Activated naive CD8-positive, alpha-beta T cell treated with anti-CD3 and anti-CD28 coated beads, Interleukin-2, amount 50 U/mL, for 16 hours (primary cell): ENCODE data around the gene DAD1.
"Not testable (repeated sequence)": the region's sequence is repeated elsewhere in the genome, so short reads cannot be mapped to it uniquely, and the experiment has no call there.

Source experiments
- DNase-seq: peaks from one replicate; pipeline ENCODE4 v3.0.0-alpha.2; 2020; ENCODE audit warnings: low read depth, low spot score

DAD1 gene

DNA sequence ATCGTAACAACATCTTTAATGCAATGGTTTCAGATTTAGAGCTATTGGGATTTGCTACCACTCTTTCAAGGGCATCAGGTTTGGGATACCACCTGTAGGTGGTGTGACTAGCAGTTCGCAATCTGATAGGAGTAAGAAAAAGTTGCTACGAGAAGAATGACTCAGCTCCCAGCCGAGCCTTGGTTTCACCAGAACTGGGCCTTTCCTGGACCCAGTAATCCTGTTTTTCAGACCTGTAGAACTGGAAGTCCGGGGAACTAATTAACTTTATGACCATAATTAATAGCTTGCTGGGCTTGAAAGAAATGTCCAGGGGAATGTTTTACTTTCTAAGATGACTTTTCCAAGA lies 9.8 kb upstream of the DAD1 start:
- no peak for DNase-seq

DNA sequence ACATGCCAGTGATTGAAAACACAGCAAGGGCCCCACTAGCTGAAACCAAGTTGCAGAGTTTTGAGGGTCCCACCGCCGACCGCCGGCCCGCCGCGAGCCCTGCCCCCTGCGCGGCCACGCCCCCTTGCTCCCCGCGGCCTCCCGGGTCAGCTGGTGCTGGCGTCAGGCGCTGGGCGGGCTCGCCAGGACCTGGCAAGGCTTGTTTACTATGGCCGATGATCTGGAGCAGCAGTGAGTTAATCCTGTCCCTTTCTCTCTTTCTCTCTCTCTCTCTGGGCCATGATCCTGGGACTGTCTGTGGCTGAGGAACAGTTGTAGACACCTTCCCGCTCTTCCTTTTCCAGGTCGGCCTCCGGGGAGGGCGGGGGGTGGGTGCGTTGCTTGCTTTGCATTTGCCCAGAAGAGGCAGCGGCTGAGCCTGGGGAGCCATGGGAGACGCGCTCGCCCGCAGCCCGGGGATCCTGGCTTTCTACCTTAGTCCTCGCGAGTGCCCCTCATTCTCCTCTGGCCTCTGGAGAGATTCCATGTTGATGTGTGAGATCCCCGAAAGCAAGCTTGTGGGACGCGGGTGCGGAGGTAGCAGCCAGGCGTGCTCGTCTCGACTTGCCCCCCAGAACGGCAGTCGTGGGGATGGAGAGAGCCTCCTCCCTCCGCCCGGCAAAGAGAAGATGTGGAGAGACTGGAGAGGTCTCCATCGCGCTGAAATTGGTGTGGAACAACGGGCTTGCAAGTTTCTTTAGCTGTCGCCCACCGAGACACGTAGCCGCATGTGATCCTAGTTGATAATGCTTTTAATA lies 9.3 kb upstream of the DAD1 start, which contains the start of gene ABHD4:
Gene ABHD4, plus strand, starts transcription at position 202 of the 797 bp plus-strand sequence. Its CDS starts 7 bp downstream, at position 209.
- DNase-seq = no peak

DNA sequence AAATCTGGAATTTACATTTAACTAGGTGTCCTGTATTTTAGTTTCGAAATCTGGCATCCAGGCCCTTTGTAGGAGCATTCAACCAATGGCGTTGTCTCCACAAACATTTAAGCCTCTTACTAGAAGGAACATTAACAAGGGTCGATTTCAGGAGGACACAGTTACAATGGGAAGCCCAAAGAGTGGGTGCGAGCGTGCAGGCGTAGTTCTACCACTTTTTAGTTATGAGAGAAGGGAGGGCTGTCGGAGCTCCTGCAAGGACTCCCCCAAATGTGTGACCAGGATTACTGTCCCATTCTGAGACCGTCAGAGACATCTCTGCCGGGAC lies 8.7 kb upstream of the DAD1 start:
- no peak for DNase-seq

DNA sequence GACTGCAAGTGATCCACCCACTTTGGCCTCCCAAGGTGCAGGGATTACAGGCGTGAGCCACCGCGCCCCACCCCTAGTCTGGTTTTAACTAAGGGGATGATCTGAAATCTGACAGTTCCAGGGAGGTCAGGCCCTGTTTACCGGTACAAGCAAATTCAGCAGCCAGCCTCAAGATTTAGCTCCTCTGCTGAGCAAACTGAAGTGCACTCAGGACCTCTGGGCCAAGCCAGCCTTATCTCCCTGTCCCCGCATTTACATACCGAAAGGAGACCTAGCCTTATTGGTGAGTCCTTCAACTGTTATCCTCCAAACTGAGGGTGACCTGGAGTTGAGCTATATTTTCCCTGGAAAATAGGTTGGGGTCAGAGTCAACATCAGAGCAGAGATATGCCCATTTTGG lies 8.2 kb upstream of the DAD1 start:
- no peak for DNase-seq

DNA sequence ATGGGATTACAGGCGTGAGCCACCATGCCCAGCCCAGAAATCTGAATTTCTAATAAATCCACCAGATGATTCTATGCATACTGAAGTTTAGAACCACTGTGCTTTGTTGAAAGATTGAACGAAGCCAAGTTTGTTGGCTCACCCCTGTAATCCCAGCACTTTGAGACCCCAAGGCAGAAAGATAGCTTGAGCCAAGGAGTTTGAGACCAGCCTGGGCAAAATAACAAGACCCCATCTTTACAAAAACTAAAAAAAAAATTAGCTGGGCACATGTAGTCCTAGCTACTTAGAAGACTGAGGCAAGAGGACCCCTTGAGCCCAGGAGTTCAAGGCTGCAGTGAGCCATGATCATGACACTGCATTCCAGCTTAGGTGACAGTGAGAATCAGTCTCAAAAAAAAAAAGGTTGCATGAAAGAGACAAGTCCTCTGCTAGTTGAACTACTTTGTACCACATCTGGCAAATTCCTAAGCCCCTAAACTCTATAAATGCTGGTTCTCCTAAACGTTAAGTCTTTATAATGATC lies 7.4 kb upstream of the DAD1 start:
- DNase-seq = no peak

DNA sequence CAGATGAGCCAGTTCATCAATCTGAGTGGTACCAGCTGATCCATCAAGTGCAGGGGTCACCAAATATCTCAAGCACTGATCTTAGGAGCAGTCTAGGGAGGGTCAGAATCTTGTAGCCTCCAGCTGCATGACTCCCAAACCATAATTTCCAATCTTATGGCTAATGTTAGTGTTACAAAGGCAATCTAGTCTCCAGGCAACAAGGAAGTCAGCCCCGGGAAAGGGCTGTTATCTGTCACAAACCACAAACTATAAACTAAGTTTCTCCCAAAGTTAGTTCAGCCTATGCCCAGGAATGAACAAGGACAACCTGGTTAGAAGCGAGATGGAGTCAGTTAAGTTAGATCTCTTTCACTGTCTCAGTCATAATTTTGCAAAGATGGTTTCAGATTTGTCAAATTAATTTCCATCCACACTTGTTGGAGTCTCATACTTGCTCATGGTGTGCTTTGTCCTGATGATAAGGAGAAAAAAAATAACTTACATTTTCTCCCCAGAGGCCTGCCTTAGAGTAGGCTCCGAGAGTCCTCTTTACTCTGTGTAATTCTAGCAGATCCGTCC lies 5.2 kb upstream of the DAD1 start:
- no peak for DNase-seq

DNA sequence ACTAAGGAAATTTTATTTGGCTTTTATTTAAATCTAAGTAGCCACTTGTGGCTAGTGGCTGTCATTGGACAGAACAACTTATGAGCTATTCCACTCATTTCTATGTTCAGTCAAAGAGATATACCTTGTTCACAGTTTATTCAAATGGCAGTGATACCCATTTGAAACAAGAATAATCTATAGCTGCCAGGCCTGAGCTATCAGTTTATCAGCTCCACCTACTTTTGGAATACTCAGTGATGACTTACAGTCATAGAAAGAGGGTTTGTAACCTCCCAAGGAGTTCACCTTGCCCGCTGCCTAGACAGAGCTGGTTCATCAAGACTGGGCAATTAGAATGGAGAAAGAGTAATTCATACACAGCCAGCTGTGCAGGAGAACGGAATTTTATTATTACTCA lies 4.6 kb upstream of the DAD1 start:
- DNase-seq = no peak

DNA sequence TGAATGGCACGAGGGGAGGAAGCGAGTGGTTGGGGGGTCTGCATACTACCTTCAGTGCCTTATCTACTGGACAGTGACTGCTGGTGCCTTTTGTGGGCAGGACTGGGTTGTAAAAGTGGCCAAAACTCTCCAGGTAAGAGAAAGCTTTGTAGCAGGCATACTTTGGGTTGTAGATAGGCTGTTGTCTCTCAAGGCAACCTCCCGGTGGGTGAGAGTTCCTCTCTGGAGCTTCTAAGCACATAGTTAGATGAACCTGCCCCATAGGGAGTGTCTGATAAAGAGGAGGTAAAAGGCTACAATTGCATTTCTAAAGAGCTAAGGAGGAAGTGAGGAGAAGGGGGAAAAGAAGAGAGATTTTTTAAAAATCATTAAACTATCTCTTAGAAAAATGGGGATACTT lies 4.2 kb upstream of the DAD1 start:
- DNase-seq = no peak

DNA sequence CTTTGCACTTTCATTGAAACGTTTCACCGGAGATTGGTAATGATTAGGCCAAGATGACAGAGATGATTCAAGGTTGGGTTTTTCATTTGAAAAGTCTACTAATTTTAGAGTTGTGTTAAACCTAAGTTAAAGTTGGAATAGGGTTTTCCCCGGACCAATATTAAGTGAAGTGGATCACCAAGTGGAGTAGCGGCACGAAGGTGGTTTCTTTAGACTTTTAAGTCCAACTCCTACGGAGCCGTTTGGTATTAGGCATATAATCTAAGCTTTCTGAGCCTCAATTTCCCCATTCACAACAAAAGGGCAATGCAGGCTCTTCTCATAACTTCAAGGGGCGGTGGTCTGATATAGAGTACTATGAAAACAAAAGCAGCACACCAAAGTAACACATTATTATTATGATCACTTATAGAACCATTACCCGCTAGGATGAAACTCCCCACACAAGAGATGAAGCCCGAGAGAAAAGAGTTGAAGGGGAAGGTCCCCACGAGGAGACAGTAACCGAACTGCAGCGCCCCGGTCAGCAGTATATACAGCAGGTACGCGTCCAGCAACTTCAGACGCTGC lies 413 bp downstream of the DAD1 start:
- no peak for DNase-seq

DNA sequence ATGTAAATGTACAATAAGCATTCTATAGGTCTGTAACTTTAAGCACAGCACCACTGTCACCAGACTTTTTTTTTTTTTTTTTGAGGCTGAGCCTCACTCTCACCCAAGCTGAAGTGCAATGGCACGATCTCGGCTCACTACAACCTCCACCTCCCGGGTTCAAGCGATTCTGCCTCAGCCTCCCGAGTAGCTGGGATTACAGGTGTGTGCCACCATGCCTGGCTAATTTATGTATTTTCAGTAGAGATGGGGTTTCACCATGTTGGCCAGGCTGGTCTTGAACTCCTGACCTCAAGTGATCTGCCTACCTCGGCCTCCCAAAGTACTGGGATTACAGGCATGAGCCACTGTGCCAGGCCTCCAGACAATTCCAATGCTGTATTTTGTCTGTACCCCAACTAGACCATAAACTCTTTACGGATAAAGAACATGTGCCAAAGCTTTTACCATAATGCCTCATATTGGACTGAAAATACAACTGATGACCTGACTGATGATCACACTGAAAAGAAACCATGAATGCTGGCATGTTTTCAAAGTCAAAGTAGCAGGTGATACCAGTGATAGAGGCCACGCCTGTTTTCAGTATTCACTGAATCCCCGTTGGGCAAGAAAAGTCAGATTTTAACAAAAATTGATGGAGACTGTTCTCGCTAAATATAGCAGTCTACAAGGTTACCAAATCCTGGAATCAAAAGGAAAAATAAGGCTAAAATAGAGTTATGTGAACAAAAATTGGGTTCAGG lies 1.2 kb downstream of the DAD1 start:
- not testable (repeated sequence) for DNase-seq

DNA sequence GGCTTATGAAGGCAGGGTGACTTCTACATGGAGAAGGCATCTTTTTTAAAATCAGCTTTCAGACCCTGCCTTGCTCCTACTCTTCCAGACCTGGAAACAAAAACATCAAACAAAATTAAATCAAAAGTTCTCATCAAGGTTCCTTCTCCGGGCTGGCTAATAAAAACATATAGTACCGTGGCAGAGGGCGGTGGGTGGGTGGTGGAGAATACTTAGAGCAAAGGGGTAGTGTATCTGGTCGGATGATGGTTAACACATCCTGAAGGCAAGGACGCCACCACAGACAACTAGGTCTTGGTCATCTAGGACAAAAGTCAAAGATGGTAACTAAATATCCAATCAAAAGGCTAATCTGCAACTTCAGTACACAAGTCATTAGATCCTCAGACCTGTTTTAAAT lies 1.8 kb downstream of the DAD1 start:
- no peak for DNase-seq

DNA sequence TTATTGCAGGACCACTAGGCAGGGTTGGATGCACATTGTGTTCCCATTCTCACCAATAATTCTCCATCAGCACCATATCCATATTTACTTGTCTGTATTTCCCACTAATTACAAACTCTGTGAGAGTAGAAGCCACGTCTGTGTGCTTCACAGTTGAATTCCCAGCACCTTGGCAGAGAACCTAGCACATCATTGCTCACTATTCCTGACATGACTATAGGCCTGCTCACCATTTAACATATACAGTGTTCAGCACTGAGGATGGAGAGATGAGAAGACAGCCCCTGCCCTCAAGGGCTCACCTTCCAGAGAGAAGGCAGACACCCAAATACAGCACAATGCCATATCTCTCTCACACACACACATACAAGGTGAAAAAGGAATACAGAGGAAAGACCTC lies 5.0 kb downstream of the DAD1 start:
- no peak for DNase-seq

DNA sequence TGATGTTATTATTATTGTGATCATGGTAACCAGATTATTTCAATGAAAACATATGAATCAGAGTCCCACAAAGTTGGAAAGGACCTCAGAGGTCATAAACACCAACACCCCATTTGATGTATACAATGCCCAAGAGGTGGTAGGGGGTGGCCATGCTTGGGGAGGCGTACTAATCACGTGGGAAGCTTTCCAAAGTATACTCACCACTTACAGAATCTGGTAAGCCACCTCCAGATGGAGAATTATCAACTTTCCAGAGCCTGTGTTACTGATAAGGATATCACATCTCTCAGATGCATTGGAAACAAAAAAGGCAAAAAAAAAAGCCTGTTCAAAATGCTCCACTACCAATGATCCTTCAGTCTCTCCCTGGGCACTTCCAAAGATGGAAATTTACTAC lies 8.4 kb downstream of the DAD1 start:
- no peak for DNase-seq

DNA sequence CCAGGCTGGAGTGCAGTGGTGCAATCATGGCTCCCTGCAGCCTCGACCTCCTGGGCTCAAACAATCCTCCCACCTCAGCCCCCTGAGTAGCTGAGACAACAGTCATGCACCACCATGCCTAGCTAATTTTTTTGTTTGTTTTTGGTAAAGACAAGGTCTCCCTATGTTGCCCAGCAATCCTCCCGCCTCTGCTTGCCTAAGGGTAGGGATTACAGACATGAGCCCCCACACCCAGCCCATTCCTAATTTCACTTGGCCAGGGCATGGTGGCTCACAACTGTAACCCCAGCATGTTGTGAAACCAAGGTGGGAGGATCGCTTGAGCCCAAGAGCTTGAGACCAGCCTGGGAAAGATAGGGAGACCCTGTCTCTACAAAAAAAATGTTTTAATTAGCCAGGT lies 9.1 kb downstream of the DAD1 start:
- no peak for DNase-seq

DNA sequence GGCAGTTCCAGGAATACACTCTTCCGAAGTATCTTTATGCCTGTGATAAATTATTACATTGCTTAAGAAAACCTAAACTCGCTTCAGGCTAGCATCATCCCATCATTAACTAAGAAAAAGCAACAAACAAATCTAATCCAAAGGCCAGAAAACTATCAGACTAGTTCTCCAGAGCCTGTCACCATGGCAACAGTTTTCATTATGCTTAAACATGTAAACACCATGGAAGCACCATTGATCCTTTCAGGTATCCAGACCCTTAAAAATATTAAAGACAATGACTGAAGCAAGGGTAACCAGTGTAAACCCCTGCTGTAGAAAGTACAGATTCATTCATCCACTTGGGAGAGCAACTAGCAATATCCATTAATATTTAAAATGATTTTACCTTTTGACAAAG lies 9.8 kb downstream of the DAD1 start:
- DNase-seq = no peak

DNA sequence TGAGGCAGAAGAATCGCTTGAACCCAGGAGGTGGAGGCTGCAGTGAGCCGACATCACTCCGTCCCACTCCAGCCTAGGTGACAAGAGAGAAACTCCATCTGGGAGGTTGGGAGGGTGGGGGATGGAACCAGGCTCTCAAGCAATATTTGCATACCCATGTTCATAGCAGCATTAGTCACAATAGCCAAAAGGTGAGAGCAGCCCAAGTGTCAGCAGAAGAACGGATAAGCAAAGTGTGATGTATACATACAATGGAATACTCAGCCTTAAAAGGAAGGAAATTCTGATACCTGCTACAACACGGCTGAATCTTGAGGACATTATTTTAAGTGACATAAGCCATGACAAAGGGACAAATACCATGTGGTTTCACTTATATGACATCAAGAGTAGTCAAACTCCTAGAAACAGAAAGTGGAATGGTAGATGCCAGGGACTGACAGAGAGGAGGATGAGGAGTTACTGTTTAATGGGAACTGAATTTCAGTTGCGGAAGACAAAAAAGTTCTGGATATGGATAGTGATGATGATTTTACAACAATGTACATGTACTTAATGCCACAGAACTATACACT lies 11.6 kb downstream of the DAD1 start:
- no peak for DNase-seq

DNA sequence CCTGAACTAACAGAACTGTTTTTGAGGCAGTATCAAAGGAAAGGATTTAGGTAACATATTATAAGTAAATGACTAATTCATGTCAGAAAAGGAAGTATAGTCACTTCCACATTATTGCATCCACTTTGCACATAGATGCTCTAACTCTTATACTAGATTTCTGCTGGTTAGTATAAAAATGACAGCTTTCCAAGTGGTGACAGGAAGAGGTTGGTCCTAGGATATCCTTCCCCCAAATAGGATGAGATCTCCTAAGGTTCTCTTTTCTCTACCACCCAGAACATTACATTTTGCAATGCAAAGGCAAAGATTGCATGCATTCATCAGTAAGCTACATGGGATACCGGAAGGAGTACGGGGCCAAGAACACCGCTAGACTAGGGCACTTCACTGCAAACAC lies 15.2 kb downstream of the DAD1 start:
- DNase-seq = no peak

DNA sequence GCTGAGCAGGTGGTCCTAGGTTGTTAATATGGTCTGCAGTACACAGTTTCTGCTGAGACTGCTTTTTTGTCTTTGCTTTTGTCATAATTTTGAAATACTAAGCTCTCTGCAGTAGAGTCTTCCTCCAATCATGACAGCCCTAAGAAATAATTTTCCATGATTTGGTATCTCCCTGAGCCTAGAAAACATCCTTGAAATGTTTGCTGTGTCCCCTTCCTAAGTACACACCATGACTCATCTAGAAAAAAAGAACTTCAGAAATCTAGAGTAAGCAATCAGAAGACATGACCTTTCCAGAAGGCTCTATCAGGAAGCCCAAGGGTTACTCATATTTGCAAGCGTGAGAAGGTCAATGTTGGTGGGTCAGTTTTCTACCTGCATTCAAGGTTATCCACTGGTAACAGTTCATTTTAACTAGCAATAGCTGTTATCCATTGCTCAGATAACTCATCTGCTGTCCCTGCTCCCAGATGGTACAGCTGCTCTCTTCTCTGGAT lies 16.4 kb downstream of the DAD1 start:
- DNase-seq = no peak

DNA sequence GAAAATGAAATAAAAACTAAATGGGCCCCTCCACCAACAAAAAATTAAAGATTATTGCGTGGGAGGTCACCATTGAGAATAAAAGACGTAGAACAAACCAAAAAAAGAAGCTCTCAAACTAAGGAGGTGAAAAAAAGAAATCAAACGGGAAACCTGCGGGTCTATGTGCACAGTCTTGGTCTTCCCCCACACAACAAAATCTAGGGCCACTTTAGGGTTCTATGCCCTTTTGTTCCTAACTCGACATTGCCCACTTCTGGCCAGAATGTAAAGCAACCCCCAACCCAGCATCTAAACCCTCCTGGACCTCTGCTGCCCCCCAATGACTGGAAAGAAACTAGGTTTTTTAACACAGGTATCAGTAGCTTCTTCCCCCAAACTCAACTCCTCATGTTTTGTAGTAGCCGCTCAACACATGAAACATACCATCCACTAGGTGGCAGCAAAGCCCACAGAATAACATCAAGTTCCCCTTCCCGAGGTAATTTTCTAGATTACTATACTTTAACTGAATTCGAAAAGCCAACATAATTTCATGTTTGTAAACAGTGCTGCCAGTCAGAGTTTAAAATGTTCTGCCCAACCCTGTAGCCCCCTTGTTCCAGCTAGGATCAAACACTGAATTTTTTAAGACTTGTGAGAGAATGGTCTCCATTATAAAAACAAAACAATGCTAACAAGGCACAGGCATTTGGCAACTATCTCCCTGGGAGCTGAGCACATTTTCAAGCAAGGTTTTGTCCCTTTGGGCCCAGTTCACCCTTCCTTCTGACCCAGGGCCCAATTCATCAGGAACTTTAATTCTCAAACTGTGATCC lies 18.7 kb downstream of the DAD1 start:
- peak; percentile 70 for DNase-seq

DNA sequence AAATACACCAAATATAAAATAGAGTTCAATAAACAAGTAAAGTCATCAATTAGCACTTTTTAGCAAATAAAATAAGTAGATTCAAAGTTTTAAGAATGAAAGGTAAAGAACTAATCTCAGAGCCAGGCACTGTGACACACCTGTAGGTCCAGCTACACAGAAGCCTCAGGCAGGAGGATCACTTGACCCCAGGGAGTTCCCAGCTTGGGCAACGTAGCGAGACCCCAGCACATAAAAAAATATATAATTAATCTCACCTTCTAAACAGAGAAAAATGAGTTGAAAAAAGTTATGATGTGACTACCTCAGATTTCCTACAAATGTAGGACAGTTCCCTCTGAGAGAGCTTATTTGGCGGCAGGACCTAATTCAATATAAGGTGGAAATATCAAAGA lies 19.3 kb downstream of the DAD1 start:
- DNase-seq = no peak

DNA sequence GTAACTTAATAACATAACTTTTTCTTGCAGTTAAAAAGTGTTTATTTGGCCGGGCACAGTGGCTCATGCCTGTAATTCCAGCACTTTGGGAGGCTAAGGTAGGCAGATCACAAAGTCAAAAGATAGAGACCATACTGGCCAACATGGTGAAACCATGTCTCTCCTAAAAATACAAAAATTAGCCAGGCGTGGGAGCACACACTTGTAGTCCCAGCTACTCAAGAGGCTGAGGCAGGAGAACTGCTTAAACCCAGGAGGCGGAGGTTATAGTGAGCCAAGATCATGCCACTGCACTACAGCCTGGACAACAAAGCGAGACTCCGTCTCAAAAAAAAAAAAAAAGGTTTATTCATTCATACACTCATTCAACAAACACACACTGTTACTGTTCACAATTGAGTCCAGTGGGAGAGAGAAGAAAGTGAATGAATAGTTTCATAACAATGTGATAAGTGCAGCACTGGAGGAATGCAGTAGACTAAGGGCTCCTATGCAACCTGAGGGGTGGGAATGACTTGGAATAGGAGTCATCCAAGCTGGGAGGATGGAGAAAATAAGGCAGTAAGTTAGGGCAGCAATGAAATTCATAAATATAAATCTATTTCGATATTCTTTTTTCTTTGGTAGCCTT lies 19.8 kb downstream of the DAD1 start:
- no peak for DNase-seq
